NCI-H1105 treated with DMSO at 0.1 percent for 48 hours (cell line): Measurements from ENCODE around the gene HDAC9.

Experiments
- DNase-seq: peaks from one replicate; lab custom pipeline; 2025; lab: John Stamatoyannopoulos, UW

HDAC9 gene

DNA sequence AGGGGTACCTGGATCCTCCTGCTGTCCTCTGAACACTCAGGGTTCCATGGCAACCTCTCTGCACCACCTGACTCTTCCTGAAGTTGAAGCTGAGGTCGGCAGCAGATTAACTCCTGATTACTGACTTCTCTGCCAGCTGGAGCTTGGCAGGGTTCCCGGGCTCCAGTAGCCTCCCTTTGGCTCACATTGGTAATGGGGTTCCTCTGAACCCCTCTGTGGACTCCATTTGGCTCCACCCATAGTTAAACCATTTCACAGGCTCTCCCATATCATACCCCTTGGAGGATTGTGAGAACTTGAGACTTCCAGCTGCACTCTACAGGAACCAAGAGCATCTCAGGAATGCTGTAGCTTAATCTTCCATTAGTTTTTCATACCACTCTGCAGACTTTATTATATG lies 292.5 kb downstream of the HDAC9 start:
- DNase-seq, result peak; percentile 51

DNA sequence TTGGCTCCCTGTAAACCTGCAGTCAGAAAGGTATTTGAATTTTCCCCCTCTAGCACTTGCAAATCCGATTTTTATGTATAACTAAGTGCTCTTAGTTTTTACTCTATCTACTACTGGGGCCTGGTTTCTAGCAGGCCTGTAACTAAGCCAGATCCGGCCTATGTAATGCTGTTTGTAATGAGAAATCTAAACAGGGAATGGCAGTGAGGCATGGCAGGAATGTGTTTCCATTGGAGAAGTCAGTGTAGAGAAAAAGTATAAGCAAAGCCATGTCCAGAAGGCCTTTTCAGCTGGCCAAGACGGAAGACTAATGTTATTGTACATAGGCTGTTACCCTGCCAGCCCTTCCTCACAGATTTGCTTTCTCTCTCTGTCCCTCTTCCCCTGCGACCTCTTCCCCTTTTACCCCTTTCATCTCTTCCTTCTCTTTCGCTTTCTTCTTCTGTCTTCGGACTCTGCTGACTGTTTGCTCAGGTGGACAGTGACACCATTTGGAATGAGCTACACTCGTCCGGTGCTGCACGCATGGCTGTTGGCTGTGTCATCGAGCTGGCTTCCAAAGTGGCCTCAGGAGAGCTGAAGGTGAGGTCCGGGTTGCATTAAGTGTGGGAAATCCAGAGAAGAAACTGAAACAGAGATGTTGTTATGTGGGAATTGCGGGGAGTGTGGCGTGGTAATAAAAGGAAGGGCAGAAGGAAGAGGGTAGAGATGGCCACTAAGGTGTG lies 297.5 kb downstream of the HDAC9 start:
- DNase-seq, result no peak

DNA sequence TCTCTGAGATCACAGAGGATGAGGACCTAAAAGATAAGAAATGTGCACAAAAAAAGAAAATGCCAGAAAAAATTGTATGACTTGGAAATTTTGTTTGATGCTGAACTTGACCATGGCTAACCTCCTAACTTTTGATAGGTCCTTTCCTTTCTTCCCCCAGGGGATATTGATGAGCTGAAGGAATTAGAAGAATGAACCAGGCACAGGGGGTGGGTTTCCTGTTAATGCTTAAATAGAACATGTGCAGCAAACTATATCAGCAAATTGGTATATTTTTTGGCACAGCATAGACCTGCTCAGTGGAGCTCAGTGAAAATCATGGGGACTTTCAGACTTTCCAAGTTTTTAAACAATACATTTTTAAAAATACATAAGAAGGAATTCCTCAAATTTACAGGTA lies 300.7 kb downstream of the HDAC9 start:
- no peak for DNase-seq

DNA sequence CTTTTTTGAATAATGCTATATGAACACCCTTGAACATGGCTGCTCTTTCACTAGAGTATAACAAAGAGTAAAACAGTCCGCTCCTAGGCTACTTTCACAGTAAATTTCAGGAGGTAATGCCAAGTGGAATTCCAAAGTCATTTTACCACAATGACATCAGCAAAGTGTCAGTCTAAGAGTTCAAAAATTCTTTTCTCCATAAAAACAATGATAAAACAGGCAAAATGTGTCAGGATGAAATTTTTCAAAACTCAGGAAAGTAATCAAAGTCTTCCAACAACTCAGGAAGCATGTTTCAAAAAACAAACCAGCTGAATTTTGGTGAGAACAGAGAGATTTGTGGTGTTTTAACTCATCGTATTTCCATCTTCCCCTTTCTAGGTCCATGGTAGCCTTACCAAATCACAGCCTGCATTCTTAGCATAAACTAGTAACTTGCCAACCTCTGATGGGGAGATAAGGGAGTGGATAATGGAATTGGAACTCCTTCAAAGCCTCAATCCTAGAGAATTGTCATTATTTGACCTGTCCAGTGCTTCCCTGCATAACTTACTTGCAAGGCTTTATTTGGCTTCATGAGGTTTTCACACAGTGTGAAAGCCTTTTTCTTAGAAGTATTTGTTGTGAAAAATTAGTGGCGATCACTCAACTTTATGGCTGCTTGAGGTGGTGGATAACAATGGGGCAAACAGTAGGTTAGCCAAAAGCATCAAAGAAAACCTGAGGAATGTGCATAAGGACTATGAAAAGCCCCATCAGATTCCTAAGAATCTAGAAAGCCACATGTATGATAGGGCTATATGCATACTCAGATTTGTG lies 302.7 kb downstream of the HDAC9 start:
- no peak for DNase-seq

DNA sequence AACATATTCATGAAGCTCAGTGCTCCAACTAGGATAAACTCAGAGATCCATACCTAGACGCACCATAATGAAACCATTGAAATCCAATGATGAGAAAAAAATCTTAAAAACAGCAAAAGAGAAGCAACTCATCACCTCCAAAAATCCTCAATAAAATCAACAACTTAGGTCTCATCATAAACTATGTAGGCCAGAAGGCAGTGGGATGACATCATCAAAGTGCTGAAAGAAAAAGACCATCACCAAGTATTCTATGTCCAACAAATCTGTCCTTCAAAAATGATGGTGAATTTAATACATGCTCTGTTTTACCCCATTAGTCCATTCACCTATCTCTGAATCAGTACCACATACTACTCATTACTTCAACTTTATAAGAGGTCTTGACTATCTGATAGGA lies 304.4 kb downstream of the HDAC9 start:
- DNase-seq, result no peak

DNA sequence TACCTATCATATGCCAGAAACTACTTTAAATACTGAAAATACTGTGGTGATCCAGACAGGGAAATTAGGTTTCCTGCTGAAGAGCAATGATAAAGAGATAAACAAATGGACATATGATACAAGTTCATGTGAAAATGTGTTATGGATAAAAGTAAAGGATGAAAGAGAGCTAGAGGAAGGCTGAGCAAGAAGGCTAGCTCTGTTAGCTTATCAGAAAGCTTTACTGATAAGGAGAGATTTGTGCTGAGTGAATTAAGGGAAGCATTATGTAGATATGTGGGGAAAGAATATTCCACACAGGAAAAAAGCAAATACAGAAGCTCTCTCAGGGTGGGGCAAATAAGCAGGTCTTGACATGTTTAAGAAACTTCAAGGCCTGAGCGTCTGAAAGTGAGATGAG lies 308.4 kb downstream of the HDAC9 start:
- DNase-seq, result no peak

DNA sequence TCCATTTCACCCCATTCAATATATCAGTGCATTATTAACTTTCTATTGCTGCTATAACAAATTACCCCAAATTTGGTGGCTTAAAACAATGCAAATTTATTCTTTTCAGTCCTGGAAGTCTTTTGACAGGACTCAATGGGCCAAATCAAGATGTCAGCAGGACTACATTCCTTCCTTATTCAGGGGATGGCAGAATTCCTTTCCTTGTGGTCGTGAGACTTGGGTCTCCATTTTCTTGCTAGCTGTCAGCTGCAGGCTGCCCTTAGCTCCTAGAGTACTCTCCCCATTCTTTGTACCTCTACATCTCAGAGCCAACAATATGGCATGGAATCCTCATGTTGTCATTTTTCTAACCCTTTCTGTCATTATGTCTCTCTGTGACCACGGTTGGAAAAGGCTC lies 310.6 kb downstream of the HDAC9 start:
- no peak for DNase-seq

DNA sequence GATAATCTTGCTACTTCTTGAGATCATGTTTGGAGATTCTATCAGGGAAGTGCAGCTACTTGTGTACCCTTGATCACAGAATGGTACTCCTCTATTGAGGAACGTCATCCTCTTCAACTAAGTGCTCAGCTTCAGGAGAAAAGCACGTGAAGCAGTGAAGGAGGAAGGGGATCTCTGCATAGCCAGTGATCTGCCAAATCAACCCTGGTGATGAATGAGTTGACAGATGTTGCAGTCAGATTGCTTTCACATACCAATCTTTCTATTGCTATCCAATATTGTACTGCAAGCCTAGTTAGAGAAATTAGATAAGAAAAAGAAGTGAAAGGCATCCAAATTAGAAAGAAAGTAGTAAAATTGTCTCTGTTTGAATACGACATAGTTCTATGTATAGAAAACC lies 312.5 kb downstream of the HDAC9 start:
- no peak for DNase-seq

DNA sequence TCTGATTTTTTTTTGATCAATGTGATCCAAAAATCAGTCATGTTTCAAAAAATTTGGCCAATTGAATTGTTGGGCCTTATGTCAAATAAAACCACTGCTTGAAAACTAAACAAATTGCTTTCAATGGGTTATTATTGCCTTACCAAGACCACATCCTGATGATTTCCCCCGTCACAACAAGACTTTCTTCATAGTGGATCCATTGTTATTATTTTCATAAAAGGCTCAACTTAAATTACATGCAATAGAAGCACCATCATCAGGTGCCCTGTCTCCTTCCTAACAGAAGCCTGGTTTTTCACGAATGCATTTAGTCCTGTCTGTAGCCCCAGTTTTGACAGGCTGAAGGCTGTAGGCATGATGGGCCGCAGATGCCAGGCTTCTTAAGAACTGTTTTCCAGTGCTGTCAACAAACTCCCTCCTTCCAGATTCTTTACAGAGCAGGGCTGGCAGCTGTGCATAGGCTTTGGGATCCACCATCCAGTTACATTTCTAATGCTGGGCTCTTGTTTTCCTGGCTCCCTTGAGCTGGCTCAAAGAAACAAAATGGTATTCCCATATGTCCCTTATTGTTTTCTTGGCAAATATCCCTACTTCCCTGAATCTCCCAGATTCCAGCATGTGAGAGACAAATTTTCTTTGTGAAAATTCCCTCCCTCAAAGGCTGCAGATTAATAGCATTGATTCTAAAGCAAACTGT lies 319.9 kb downstream of the HDAC9 start:
- no peak for DNase-seq

DNA sequence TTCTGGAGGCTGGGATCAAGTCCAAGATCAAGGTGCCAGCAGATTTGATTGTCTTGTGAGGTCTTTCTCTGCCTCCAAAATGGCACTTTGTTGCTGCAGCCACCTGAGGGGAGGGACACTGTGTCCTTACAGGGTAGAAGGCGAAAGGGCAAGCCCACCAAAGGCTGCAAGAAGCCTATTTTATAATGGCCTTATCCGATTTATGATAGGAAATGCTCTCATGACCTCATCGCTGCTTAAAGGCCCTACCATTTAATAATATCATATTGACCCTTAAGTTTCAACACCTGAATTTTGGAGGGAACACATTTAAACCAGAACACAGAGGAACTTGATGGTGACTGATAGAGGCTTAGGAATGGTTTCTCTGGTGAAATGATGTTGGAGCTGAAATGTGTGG lies 325.4 kb downstream of the HDAC9 start:
- DNase-seq, result no peak

DNA sequence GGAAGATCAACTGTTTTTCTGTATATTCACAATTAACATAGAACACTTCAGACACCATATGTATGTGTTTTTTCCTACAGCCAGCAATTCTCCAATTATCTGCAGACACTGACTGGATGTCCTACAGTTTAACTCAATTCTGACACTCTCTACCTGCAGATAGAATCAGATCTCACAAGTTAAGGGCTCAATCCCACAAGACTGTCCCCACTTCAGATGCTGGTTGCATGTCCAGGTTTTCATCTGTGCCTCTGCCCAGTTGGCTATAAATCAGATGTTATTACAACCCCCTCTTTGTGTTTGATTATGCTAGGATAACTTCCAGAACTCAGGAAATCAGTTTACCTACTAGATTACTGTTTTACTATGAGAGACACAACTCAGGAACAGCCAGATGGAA lies 326.0 kb downstream of the HDAC9 start:
- DNase-seq, result no peak

DNA sequence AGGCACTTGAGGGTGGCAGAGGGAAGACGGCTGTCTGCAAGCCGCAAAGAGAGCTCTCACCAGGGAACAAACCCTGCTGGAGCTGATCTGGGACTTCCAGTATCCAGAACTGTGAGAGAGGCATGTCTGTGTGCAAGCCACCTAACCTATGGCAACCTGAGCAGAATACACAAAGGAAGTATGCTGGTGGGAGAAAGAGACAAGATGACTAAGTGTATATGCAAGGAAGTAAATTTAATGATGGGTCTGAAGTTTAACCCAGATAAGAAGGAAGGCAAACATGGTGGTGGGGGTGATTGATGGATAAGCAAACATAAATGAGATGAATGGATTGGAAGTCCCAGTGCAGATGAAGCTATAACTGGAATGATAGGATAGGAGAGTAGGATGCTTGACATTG lies 328.6 kb downstream of the HDAC9 start:
- no peak for DNase-seq

DNA sequence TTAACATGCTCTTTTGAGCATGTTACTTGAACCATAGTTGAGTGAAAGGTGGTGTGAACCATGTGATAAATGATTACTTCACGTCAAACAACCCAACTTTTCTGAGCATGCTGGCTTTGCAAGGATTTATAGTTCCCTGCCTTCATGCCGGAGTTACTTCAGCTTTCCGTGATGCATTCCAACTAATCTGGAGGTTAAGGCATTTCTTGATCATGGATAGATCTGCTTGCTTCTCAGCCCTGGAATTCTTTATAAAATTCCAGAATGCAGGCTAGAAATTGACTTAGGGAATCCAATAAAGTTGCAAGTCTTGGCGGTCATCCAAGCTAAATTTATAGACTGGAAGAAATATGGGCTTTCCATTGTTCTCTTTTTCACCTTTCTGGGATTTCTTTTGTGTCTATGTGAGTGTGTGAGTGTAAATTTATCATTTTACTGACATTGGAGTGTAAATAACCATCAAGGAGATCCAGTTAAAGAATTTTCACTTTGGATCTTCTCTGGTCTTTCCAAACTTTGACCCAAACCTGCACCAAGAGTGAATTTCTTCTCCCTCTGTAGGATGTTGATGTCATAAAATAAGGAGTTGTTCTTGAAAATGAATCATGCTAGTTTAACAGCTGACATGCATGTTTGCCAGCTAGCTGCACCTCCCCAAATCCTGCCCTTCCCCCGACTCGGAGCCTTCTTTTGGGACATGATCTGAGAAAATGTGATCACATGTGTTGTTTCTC lies 332.9 kb downstream of the HDAC9 start:
- DNase-seq, result no peak

DNA sequence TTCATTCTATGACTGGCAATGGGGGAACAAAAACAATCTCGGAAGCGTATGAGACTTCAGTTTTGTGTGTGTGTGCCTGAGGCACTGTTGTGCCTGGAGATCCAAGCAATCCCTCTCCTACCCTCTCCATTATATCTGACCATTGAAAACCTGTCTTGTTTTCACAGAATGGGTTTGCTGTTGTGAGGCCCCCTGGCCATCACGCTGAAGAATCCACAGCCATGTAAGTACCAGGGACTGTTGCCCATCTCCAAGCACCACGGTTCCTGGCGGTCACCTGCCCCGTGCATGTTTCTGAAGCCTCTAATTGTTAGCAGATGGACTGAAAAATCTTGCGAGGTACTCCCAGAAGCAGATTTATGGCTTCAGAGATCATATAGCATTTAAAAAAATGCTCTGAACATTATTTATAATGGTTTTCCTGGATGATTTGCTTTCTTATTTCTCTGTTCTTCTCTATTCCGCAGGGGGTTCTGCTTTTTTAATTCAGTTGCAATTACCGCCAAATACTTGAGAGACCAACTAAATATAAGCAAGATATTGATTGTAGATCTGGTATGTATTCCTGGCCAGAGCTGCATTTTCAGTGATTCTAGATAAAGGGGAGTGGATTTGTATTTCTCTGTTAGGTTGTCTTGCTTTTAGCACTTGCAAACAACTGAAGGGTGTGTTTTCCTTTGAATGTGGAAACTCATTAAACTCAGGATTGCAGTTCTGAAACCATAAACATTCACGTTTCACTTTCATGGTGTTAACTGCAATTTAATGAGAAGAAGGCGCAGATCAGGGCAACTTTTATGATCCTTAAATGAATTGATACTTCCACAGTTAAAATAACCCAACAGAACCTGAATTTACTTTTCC lies 333.7 kb downstream of the HDAC9 start:
- no peak for DNase-seq

DNA sequence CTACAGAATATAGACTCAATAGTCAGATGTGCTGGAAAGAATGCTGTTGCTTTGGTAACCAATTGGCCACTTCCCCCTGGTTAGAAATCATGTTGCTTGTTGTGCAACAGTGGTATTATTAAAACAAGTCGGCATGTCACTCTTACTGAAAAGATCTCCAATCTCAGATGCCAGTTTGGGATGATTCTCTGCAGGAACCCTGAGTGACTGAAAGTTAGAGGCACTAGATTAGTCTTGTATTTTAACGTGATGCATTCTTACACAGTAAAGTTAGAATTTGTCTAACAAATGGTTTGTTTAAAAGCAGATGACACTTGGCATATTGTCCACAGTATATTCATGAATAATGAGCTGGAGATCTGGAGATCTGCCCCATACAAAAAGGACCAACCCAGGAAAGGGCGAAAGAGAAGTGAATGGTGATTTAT lies 334.3 kb downstream of the HDAC9 start:
- DNase-seq, result no peak

DNA sequence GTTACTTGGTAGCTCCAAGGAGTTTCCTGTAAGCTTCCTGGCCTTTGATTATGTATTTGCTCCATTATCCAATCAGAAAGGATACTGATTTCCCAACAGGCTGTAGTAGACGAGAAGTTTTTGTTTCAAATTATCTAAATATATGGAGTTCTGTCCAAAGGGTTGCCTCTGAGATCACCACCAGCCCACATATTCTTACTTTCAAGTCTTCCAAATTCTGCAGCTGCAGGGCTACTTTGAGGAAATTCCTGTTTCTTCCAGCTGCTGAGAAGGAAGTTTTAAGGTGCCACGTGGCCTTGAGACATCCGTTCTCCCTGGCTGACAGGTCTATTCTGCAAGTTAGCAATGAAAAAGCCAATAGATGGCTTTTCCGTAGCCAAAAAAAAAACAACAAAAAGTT lies 335.9 kb downstream of the HDAC9 start:
- no peak for DNase-seq

DNA sequence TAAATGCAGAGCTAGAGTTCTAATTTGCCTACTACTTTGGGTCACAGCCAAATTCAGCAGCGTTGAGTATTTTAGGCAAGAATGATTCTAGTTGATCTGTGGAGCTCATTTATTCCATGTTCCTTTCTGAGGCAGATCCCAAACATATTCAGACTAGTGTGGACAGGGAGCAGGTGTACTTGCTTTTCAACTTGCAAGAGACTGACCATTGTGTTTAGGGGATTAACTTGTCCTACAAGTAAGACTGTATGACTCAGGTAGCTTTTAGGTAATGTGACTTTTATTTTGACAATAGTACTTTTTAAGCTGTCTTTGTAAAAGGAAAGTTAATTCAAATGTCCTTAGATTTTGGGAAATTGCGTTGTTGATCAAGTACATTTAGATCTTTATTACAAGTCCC lies 336.4 kb downstream of the HDAC9 start:
- DNase-seq, result no peak

DNA sequence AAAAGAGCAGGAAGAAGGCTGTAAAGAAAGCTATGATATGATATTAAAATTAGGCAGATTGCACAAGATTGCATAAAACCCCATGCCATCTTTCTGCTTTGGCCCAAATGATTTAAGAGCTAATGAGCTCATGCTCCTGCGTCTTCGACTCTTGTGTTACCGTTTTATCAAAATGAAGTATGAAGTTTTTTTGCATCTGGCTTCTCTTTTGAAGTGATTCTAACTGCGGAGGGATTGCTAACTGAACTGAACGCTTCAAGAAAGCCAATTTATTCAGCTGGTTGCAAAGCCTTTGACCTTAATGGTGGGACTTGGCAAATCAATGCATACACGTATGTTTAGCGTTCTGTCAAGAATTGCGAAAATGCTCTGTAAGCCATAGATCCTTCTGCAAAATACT lies 339.0 kb downstream of the HDAC9 start:
- no peak for DNase-seq

DNA sequence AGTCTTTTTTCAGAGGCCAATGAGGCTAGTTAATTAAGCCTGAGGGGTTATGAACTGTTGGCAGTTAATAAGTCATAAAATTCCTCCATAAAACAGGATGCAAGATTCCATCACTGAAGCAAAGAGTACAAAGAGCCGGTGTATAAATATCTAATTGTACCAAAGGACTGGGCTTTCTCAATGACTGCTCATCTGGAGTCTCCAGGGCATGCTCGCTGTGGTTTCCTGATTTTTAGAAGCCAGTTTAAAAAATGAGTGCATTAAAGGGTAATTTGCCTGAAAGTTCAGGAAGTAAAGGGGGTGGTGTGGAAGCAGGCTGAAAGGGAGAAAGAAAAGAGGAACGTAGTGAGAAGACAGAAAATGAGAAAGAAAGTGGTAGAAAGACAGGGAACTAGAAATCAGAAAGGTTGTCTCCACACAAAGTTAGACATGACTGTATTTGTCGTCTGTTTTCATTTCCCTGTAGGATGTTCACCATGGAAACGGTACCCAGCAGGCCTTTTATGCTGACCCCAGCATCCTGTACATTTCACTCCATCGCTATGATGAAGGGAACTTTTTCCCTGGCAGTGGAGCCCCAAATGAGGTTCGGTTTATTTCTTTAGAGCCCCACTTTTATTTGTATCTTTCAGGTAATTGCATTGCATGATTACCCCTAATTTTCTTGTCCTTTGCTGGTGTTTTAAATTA lies 339.6 kb downstream of the HDAC9 start:
- no peak for DNase-seq

DNA sequence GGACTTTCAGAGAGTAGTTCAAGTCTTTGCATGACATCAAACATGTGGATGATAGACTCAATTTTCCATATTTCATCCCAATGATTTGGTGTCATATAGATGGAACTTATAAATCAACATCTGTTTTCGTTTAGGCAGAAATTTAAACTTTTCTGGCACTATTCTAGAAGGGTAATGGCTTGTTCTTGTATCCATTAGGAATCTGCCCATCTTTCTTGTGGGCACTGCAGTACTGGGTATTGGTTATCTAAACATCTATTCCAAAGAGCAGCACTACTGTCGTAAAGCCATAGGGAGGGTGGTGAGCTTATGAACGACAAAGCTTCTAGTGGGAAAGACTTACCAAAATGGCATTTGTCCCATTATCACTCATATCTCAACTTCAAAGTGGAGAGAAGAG lies 348.4 kb downstream of the HDAC9 start:
- no peak for DNase-seq

DNA sequence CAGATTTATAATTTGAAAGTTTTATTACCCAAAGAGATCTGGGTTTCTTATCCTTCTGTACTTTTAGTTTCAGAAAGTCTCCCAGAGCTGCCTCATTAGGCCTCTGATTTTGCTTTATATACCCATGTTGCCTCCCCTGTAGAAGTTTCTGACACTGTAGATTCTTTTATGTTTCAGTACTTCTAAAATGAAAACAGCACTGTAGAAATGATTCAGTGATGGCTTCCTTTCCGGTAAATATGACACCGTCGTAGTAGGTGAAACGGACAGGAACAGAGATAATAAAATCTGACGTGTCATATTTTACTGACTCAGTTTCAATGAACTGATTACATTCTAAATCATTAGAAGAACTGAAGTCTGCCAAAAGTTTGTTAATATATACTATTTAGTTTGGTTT lies 349.2 kb downstream of the HDAC9 start:
- DNase-seq, result no peak
